ENCODE data around the gene CUBN.

DNA sequence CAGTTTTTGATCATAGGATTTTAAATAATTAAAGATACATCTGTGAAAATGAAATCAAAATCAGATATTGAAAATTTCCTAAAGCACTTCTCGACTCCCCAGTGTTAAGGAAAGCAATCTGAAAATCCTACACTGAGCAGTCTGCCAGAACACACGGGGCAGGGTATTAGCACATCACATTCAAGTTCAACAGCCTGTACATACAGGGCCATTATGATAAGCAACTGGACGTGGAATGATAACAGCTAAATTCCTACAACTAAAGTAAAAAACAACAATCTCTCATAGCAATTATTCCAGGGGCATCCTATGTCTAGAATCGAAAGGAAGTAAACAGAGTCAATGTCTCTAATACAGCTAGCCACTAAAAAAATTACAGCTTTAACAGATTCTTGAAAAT lies 40.2 kb upstream of the CUBN start:
- TF ChIP-seq JUND (CRISPR knock-in tag; IDR thresholded peaks at IDR 0.05), result no peak
- TF ChIP-seq, protein P1, sequence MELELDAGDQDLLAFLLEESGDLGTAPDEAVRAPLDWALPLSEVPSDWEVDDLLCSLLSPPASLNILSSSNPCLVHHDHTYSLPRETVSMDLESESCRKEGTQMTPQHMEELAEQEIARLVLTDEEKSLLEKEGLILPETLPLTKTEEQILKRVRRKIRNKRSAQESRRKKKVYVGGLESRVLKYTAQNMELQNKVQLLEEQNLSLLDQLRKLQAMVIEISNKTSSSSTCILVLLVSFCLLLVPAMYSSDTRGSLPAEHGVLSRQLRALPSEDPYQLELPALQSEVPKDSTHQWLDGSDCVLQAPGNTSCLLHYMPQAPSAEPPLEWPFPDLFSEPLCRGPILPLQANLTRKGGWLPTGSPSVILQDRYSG (CRISPR knock-in tag; IDR thresholded peaks at IDR 0.05), result no peak
